OCI-LY1 (cell line): ENCODE data around the gene LMOD1.
A peak's percentile ranks its signal among the peaks of the same experiment; 100 is the strongest.

Experiments
- H2AFZ ChIP-seq: fragments of 200-600 bp; sonication (generic), shearing (Covaris generic); 2 replicates; pipeline ENCODE4 v1.6.0; 2014; ENCODE audit warnings: antibody characterized with exemption, mild to moderate bottlenecking, low read length
- H3F3A ChIP-seq: fragments of 200-600 bp; sonication (generic), shearing (Covaris generic); 2 replicates; pipeline ENCODE4 v1.6.0; 2014; ENCODE audit warnings: mild to moderate bottlenecking, antibody characterized with exemption, low read length, moderate library complexity; ENCODE audit not compliant: insufficient read depth
- H3K27ac ChIP-seq: fragments of 200-600 bp; sonication (generic); 2 replicates; pipeline ENCODE4 v1.5.1; 2014; ENCODE audit warnings: low read length, mixed run types, mild to moderate bottlenecking, low read depth; ENCODE audit not compliant: poor library complexity, severe bottlenecking
- H3K27me3 ChIP-seq: fragments of 200-600 bp; sonication (generic); 2 replicates; pipeline ENCODE4 v1.6.0; 2014; ENCODE audit warnings: antibody characterized with exemption, mild to moderate bottlenecking, low read length, moderate library complexity; ENCODE audit not compliant: insufficient read depth
- H3K36me3 ChIP-seq: fragments of 200-600 bp; sonication (generic); 2 replicates; pipeline ENCODE4 v1.6.1; 2014; ENCODE audit warnings: mild to moderate bottlenecking, antibody characterized with exemption, low read length, moderate library complexity, mixed read lengths; ENCODE audit not compliant: insufficient read depth
- H3K4me1 ChIP-seq: fragments of 200-600 bp; sonication (generic); 2 replicates; pipeline ENCODE4 v1.5.1; 2014; ENCODE audit warnings: mild to moderate bottlenecking, low read length, moderate library complexity; ENCODE audit not compliant: insufficient read depth, severe bottlenecking
- H3K4me2 ChIP-seq: fragments of 200-600 bp; sonication (generic), shearing (Covaris generic); 2 replicates; pipeline ENCODE4 v1.6.1; 2014; ENCODE audit warnings: low read length
- H3K4me3 ChIP-seq: fragments of 200-600 bp; sonication (generic); 2 replicates; pipeline ENCODE4 v1.5.1; 2014; ENCODE audit warnings: low read length, low read depth, mild to moderate bottlenecking, mixed read lengths; ENCODE audit not compliant: poor library complexity, severe bottlenecking
- H3K79me2 ChIP-seq: fragments of 200-600 bp; shearing (Covaris generic); 2 replicates; pipeline ENCODE4 v1.6.1; 2016; ENCODE audit warnings: mixed run types, low read length, mixed read lengths; ENCODE audit not compliant: insufficient read depth
- H3K9ac ChIP-seq: fragments of 200-600 bp; sonication (generic), shearing (Covaris generic); 2 replicates; pipeline ENCODE4 v1.6.1; 2014; ENCODE audit warnings: mild to moderate bottlenecking, low read length, mixed read lengths
- H3K9me2 ChIP-seq: fragments of 200-600 bp; sonication (generic), shearing (Covaris generic); 2 replicates; pipeline ENCODE4 v1.6.1; 2014; ENCODE audit warnings: low read depth, mild to moderate bottlenecking, low read length, mixed read lengths
- H3K9me3 ChIP-seq: fragments of 200-600 bp; shearing (Covaris generic); 2 replicates; pipeline ENCODE4 v1.6.1; 2014; ENCODE audit warnings: low read length, mixed read lengths
- H4K20me1 ChIP-seq: fragments of 200-600 bp; sonication (generic), shearing (Covaris generic); 2 replicates; pipeline ENCODE4 v1.6.0; 2016; ENCODE audit warnings: mild to moderate bottlenecking, low read length; ENCODE audit not compliant: insufficient read depth
- EZH2 ChIP-seq: fragments of 200-600 bp; sonication (generic), shearing (Covaris generic); IDR thresholded peaks from 2 replicates; pipeline ENCODE4 v1.8.0; 2017; ENCODE audit warnings: borderline replicate concordance, mixed run types, mild to moderate bottlenecking, antibody characterized with exemption, low read length, moderate library complexity, mixed read lengths
- TF ChIP-seq, protein P1 (sequence below): fragments of 200-600 bp; sonication (generic), shearing (Covaris generic); IDR thresholded peaks from 2 replicates; pipeline ENCODE4 v1.5.1; 2017; ENCODE audit warnings: mild to moderate bottlenecking, antibody characterized with exemption, low read length, moderate library complexity, mixed read lengths

LMOD1 gene

DNA sequence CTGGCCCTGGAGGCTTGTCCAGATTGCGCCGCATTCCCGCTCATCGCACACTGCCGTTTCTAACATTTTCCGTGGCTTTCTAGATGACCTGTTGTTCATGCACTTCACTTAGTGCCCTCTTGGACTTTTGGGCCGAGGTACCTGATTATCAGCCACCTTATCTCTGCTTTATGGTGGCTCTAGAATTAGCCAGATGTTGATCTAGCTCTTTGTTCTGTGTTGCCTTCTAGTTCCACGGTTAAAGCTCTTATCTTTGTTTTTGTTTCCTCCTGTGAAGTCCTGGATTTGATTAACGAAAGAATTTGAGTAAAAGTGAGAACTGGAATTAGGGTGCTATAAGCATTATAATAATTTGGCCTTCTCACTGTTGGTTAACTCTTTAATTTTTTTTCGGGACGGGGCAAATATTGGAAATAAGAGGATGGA is 37.0 kb upstream of the LMOD1 start:
- H2AFZ ChIP-seq, result no peak overlapping the region
- no peaks in the 10 kb centered on the region for H3K79me2 ChIP-seq
- peaks cover 7% of the 10 kb centered on the region for H3K4me1 ChIP-seq
- peak overlapping the region; percentile 72; the same call in 1 of the 2 replicates for H3K9ac ChIP-seq
- no peaks in the 10 kb centered on the region; the same call in 1 of the 2 replicates for H3K27me3 ChIP-seq
- no peaks in the 10 kb centered on the region for H3K9me2 ChIP-seq
- H3K4me3 ChIP-seq, result peak overlapping the region; percentile 82
- no peaks in the 10 kb centered on the region for H4K20me1 ChIP-seq
- H3K27ac ChIP-seq, result no peak overlapping the region
- no peaks in the 10 kb centered on the region for H3F3A ChIP-seq
- no peaks in the 10 kb centered on the region for H3K9me3 ChIP-seq
- H3K36me3 ChIP-seq, result no peaks in the 10 kb centered on the region
- TF ChIP-seq EZH2, result no peak
- TF ChIP-seq, protein P1, sequence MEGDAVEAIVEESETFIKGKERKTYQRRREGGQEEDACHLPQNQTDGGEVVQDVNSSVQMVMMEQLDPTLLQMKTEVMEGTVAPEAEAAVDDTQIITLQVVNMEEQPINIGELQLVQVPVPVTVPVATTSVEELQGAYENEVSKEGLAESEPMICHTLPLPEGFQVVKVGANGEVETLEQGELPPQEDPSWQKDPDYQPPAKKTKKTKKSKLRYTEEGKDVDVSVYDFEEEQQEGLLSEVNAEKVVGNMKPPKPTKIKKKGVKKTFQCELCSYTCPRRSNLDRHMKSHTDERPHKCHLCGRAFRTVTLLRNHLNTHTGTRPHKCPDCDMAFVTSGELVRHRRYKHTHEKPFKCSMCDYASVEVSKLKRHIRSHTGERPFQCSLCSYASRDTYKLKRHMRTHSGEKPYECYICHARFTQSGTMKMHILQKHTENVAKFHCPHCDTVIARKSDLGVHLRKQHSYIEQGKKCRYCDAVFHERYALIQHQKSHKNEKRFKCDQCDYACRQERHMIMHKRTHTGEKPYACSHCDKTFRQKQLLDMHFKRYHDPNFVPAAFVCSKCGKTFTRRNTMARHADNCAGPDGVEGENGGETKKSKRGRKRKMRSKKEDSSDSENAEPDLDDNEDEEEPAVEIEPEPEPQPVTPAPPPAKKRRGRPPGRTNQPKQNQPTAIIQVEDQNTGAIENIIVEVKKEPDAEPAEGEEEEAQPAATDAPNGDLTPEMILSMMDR, result no peak
- peak overlapping the region; percentile 83 for H3K4me2 ChIP-seq

GRCh38 chr1:201982623-201983379 is 36.5 kb upstream of the LMOD1 start, which contains the start of gene RNPEP:
TSS of gene RNPEP (plus strand) at chr1:201982648. CDS start at chr1:201982667, 19 bp downstream.
- Histone ChIP-seq H3F3A (no peaks in the 10 kb centered on the region), H3K27me3 (no peaks in the 10 kb centered on the region; the same call in 1 of the 2 replicates), H3K27ac (no peak within 1 kb of the TSS), H3K4me1 (peaks cover 7% of the 10 kb centered on the region), H3K4me3 (peak within 1 kb of the TSS; percentile 82), H4K20me1 (no peaks in the 10 kb centered on the region), H3K36me3 (no peaks in the 10 kb centered on the region), H3K9me2 (no peaks in the 10 kb centered on the region), H2AFZ (0 out of 2 replicates have a peak within 1 kb of the TSS, but pooled peaks have one; percentile 71), H3K9me3 (no peaks in the 10 kb centered on the region), H3K79me2 (no peaks in the 10 kb centered on the region), H3K9ac (peak within 1 kb of the TSS; percentile 72), H3K4me2 (peak within 1 kb of the TSS; percentile 83)
- TF ChIP-seq EZH2, result no peak
- TF ChIP-seq, protein P1, result peak; percentile 6; the same call in 1 of the 2 replicates

DNA sequence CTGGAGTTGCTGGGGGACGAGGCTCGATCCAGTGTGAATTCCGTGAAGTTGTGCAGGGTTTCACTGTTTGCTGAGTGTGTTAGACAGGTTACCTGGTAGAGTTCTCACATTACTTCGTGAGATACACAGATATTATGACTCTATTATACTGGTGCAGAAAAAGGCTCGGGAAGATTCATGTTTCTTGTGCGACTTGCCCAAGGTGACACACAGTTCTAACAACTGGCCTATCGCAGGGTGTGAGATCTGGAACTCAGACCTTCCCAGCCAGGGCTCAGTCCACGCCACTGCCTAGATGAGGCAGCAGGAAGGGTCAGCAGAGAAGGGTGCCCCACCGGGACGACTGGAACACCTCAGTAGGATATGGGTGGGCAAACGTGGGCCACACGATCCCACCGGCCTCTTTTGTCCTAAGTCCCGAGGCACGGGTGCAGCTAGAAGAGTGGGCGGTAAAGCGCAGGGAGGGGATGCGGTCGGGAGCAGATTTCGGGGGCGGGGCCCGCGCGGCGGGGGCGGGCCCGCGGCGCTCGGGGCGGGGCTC is 35.8 kb upstream of the LMOD1 start:
- Histone ChIP-seq H4K20me1 (no peaks in the 10 kb centered on the region), H3K4me1 (peaks cover 7% of the 10 kb centered on the region), H3K9ac (no peak overlapping the region; the same call in 1 of the 2 replicates), H3K4me3 (peak overlapping the region; percentile 82), H3K36me3 (no peaks in the 10 kb centered on the region), H3K79me2 (no peaks in the 10 kb centered on the region), H3K9me3 (no peaks in the 10 kb centered on the region), H2AFZ (no peak overlapping the region), H3K27ac (no peak overlapping the region), H3K9me2 (no peaks in the 10 kb centered on the region), H3K27me3 (no peaks in the 10 kb centered on the region; the same call in 1 of the 2 replicates), H3F3A (no peaks in the 10 kb centered on the region), H3K4me2 (peak overlapping the region; percentile 83)
- TF ChIP-seq EZH2, result no peak
- TF ChIP-seq, protein P1, result no peak
